ENCODE results near the gene SIPA1. TPM values are rescaled to one million over a fixed set of nuclear protein-coding genes. Genes with fewer than 3 reads are reported as not detected.

SIPA1 gene
- total and polyA plus RNA-seq, 2 of the 13 experiments (the other 11 are each of a cell fraction or from before 2014, with no cell fraction given), result 5.8 to 7.7 TPM

DNA sequence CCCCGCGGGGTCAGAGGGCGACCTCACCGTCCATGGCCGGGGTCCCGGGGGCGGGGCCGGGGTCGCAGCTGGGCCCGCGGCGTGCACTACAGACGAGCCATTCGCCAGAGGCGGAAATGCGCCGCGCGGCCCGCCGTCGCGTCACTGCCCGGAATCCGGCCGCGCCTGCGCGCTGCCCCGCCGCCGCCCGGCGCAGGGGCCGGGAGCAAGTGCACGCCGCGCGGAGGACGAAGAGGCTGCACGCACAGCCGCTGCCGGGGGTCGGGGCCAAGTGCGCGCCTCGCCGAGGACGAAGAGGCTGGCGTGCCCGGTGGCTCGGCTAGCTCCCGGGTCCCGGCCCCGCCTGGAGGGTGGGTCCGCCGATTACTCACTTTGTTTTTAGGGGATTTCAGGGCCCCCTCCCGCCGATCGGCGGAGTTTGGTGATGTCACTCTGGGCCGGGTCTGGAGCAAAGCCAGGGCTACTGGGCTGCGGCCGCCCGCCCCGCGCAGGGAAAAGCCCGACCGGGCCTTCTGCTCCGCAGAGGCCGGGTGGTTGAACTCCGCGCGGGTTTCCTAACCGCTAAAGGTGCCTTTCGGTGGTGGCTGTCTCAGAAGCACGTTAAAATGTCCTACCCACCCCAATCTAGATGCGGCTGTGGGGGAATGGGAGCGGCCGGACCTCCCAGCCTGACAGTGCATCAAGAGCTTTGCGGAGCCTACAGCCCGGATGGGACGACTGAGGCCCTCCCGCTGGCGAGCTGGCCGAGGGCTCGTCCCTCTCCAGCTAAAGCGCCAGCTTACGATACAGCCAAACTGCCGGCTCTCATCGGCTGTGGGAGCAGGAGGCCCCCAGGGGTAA is 25.1 kb downstream of the SIPA1 start, which contains the start of gene RELA (continued):
- TF ChIP-seq ZNF382 (CRISPR knock-in tag; IDR thresholded peaks at IDR 0.05; ENCODE audit: borderline replicate concordance) (no peak), POLR2AphosphoS2 (IDR thresholded peaks at IDR 0.05; ENCODE audit: low read depth, low read length) (no peak), PTBP1 (IDR thresholded peaks at IDR 0.05; ENCODE audit: low read depth, low read length, poor library complexity, severe bottlenecking) (no peak), ZMYM3 (CRISPR knock-in tag; IDR thresholded peaks at IDR 0.05) (no peak), REL (CRISPR knock-in tag; conservative IDR thresholded peaks at IDR 0.05) (no peak), ARNT2 (CRISPR knock-in tag; IDR thresholded peaks at IDR 0.05; ENCODE audit: low read depth) (peak; percentile 63; the same call in 1 of the 2 replicates), MXI1 (IDR thresholded peaks at IDR 0.05; ENCODE audit: borderline replicate concordance, low read depth, low read length) (peak; percentile 82; the same call in 1 of the 3 replicates), ZNF333 (CRISPR knock-in tag; IDR thresholded peaks at IDR 0.05; ENCODE audit: borderline replicate concordance) (no peak; the same call in 1 of the 2 replicates), KLF6 (CRISPR knock-in tag; IDR thresholded peaks at IDR 0.05) (no peak), ZNF747 (CRISPR knock-in tag; IDR thresholded peaks at IDR 0.05; ENCODE audit: borderline replicate concordance) (peak; percentile 66; the same call in 1 of the 2 replicates), MYC (CRISPR knock-in tag; IDR thresholded peaks at IDR 0.05; ENCODE audit: borderline replicate concordance) (0 out of 2 replicates have a peak, but pooled peaks have one; percentile 53), ZNF260 (CRISPR knock-in tag; IDR thresholded peaks at IDR 0.05; ENCODE audit: borderline replicate concordance, low read depth) (no peak), ZNF614 (CRISPR knock-in tag; IDR thresholded peaks at IDR 0.05; ENCODE audit: borderline replicate concordance) (no peak), NFRKB (IDR thresholded peaks at IDR 0.05) (no peak), SRY (CRISPR knock-in tag; IDR thresholded peaks at IDR 0.05) (peak; percentile 38; the same call in 1 of the 2 replicates), BORCS8-MEF2B (CRISPR knock-in tag; IDR thresholded peaks at IDR 0.05) (no peak), ZNF441 (CRISPR knock-in tag; IDR thresholded peaks at IDR 0.05; ENCODE audit: borderline replicate concordance) (peak; percentile 97), NBN (conservative IDR thresholded peaks at IDR 0.05) (no peak)
- TF ChIP-seq, protein P1, sequence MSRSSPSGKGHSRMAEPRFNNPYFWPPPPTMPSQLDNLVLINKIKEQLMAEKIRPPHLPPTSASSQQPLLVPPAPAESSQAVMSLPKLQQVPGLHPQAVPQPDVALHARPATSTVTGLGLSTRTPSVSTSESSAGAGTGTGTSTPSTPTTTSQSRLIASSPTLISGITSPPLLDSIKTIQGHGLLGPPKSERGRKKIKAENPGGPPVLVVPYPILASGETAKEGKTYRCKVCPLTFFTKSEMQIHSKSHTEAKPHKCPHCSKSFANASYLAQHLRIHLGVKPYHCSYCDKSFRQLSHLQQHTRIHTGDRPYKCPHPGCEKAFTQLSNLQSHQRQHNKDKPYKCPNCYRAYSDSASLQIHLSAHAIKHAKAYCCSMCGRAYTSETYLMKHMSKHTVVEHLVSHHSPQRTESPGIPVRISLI (CRISPR knock-in tag; IDR thresholded peaks at IDR 0.05; ENCODE audit: borderline replicate concordance), result no peak
- TF ChIP-seq, protein P2, sequence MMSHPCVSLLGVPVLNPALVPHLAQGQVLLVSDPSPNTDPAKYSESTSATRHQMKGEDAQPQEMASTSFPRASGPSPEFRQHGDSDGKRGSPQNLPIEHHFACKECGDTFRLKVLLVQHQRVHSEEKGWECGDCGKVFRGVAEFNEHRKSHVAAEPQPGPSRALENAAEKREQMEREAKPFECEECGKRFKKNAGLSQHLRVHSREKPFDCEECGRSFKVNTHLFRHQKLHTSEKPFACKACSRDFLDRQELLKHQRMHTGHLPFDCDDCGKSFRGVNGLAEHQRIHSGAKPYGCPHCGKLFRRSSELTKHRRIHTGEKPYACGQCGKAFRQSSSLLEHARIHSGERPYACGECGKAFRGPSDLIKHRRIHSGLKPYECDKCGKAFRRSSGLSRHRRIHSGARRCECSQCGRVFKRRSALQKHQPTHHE (CRISPR knock-in tag; IDR thresholded peaks at IDR 0.05; ENCODE audit: borderline replicate concordance), result no peak; the same call in 1 of the 2 replicates
- TF ChIP-seq, protein P3, sequence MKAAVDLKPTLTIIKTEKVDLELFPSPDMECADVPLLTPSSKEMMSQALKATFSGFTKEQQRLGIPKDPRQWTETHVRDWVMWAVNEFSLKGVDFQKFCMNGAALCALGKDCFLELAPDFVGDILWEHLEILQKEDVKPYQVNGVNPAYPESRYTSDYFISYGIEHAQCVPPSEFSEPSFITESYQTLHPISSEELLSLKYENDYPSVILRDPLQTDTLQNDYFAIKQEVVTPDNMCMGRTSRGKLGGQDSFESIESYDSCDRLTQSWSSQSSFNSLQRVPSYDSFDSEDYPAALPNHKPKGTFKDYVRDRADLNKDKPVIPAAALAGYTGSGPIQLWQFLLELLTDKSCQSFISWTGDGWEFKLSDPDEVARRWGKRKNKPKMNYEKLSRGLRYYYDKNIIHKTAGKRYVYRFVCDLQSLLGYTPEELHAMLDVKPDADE (CRISPR knock-in tag; IDR thresholded peaks at IDR 0.05), result no peak
- TF ChIP-seq, protein P4, sequence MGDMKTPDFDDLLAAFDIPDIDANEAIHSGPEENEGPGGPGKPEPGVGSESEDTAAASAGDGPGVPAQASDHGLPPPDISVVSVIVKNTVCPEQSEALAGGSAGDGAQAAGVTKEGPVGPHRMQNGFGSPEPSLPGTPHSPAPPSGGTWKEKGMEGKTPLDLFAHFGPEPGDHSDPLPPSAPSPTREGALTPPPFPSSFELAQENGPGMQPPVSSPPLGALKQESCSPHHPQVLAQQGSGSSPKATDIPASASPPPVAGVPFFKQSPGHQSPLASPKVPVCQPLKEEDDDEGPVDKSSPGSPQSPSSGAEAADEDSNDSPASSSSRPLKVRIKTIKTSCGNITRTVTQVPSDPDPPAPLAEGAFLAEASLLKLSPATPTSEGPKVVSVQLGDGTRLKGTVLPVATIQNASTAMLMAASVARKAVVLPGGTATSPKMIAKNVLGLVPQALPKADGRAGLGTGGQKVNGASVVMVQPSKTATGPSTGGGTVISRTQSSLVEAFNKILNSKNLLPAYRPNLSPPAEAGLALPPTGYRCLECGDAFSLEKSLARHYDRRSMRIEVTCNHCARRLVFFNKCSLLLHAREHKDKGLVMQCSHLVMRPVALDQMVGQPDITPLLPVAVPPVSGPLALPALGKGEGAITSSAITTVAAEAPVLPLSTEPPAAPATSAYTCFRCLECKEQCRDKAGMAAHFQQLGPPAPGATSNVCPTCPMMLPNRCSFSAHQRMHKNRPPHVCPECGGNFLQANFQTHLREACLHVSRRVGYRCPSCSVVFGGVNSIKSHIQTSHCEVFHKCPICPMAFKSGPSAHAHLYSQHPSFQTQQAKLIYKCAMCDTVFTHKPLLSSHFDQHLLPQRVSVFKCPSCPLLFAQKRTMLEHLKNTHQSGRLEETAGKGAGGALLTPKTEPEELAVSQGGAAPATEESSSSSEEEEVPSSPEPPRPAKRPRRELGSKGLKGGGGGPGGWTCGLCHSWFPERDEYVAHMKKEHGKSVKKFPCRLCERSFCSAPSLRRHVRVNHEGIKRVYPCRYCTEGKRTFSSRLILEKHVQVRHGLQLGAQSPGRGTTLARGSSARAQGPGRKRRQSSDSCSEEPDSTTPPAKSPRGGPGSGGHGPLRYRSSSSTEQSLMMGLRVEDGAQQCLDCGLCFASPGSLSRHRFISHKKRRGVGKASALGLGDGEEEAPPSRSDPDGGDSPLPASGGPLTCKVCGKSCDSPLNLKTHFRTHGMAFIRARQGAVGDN (CRISPR knock-in tag; IDR thresholded peaks at IDR 0.05), result peak; percentile 79
